ENCODE measurements around the gene ARMC9.
A peak's percentile ranks its signal among the peaks of the same experiment; 100 is the strongest.

ARMC9 gene

GRCh38 chr2:231296401-231296974, 98.1 kb downstream of the ARMC9 start:
- H3K27ac ChIP-seq (ENCODE audit: extremely low read depth, low read depth, low read length) = no peak overlapping the region
- no peak for TF ChIP-seq ZNF133 (tag by site-specific recombination; IDR thresholded peaks at IDR 0.05)
- TF ChIP-seq, protein P1, sequence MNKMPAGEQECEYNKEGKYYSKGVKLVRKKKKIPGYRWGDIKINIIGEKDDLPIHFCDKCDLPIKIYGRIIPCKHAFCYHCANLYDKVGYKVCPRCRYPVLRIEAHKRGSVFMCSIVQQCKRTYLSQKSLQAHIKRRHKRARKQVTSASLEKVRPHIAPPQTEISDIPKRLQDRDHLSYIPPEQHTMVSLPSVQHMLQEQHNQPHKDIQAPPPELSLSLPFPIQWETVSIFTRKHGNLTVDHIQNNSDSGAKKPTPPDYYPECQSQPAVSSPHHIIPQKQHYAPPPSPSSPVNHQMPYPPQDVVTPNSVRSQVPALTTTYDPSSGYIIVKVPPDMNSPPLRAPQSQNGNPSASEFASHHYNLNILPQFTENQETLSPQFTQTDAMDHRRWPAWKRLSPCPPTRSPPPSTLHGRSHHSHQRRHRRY (tag by site-specific recombination; IDR thresholded peaks at IDR 0.05) = no peak
- no peak for TF ChIP-seq ZNF114 (tag by site-specific recombination; IDR thresholded peaks at IDR 0.05)
- no peak for TF ChIP-seq ZNF433 (tag by site-specific recombination; IDR thresholded peaks at IDR 0.05; ENCODE audit: low read depth)
- TF ChIP-seq RBAK (tag by site-specific recombination; IDR thresholded peaks at IDR 0.05) = no peak
- TF ChIP-seq ZNF707 (tag by site-specific recombination; IDR thresholded peaks at IDR 0.05) = no peak
- no peak for TF ChIP-seq ZNF624 (tag by site-specific recombination; IDR thresholded peaks at IDR 0.05)
- TF ChIP-seq GLI4 (tag by site-specific recombination; IDR thresholded peaks at IDR 0.05) = no peak
- TF ChIP-seq ZNF140 (tag by site-specific recombination; IDR thresholded peaks at IDR 0.05) = no peak
- ChIA-PET CTCF (interaction anchor here (0.5 to 2.1 kb wide), 25 partner anchors 9 to 1529 kb away, joined by 3 to 11 read pairs (median 4); no protein-coding TSS in a partner anchor), POLR2A (no interaction called here)
- no peaks in the 10 kb centered on the region for H3K9me3 ChIP-seq (ENCODE audit: control insufficient read depth, insufficient read depth, low read depth, low read length)
- no peak overlapping the region for H3K4me3 ChIP-seq (ENCODE audit: low read depth, low read length)
- no peaks in the 10 kb centered on the region for H3K4me1 ChIP-seq (ENCODE audit: control insufficient read depth, insufficient read depth, low read length)
- peaks cover 0 to 13% of the 10 kb centered on the region in 2 experiments; a peak in 1 of 3 replicates for H3K36me3 ChIP-seq (ENCODE audit: control insufficient read depth in 2 of 2, insufficient read depth in 1 of 2, low read length in 2 of 2)

- POLR2A ChIA-PET = no interaction called here
These were observed 98.9 kb downstream of the ARMC9 start for GRCh38 chr2:231297108-231297908.

More at GRCh38 chr2:231297108-231297908, 98.9 kb downstream of the ARMC9 start:
- CTCF ChIA-PET = interaction anchor here (0.6 to 2.1 kb wide), 25 partner anchors 10 to 664 kb away, joined by 3 to 11 read pairs (median 4); no protein-coding TSS in a partner anchor
- H3K4me3 ChIP-seq (ENCODE audit: low read depth, low read length) = no peak overlapping the region
- H3K9me3 ChIP-seq (ENCODE audit: control insufficient read depth, insufficient read depth, low read depth, low read length) = no peaks in the 10 kb centered on the region
- TF ChIP-seq ZNF747 (tag by site-specific recombination; IDR thresholded peaks at IDR 0.05) (no peak), ZNF654 (tag by site-specific recombination; IDR thresholded peaks at IDR 0.05; ENCODE audit: low read depth) (0 out of 2 replicates have a peak, but pooled peaks have one; percentile 11), ZIC2 (tag by site-specific recombination; IDR thresholded peaks at IDR 0.05) (peak; percentile 93), ZNF513 (tag by site-specific recombination; IDR thresholded peaks at IDR 0.05) (no peak), CTCF (tag by site-specific recombination; IDR thresholded peaks at IDR 0.05) (peak; percentile 60; the same call in 1 of the 2 replicates)
- H3K4me1 ChIP-seq (ENCODE audit: control insufficient read depth, insufficient read depth, low read length) = no peaks in the 10 kb centered on the region
- peaks cover 0 to 11% of the 10 kb centered on the region in 2 experiments; a peak in 1 of 3 replicates for H3K36me3 ChIP-seq (ENCODE audit: control insufficient read depth in 2 of 2, insufficient read depth in 1 of 2, low read length in 2 of 2)
- no peak overlapping the region for H3K27ac ChIP-seq (ENCODE audit: extremely low read depth, low read depth, low read length)
